GM21515 (cell line): ENCODE results near the gene PTPN6.

Experiments used
- ATAC-seq: cut with Tn5 transposase; IDR thresholded peaks from one replicate; pipeline ENCODE4 v1.9.1; 2021; ENCODE audit not compliant: unreplicated experiment

Gene PTPN6

GRCh38 chr12:6938353-6939190 lies 12.6 kb upstream of the PTPN6 start:
- ATAC-seq: no peak

- ATAC-seq: no peak
Observed at GRCh38 chr12:6939191-6939540, 12.0 kb upstream of the PTPN6 start.

- no peak for ATAC-seq
Observed at GRCh38 chr12:6941267-6941666, 9.9 kb upstream of the PTPN6 start.

- ATAC-seq: no peak
Observed at GRCh38 chr12:6941782-6942181, 9.4 kb upstream of the PTPN6 start.

- no peak for ATAC-seq
Observed at GRCh38 chr12:6942331-6942665, 8.9 kb upstream of the PTPN6 start.

GRCh38 chr12:6943389-6943721 lies 7.8 kb upstream of the PTPN6 start:
- ATAC-seq: peak; percentile 29

GRCh38 chr12:6943722-6944380 lies 7.3 kb upstream of the PTPN6 start, which contains the start of the genes C12orf57 and RNU7-1:
Gene C12orf57, plus strand, starts transcription at chr12:6944022. Its CDS starts 100 bp downstream, at chr12:6944122.
Gene RNU7-1, plus strand, starts transcription at chr12:6943816.
- peak; percentile 34 for ATAC-seq

GRCh38 chr12:6944381-6945186 lies 6.6 kb upstream of the PTPN6 start:
- peak; percentile 39 for ATAC-seq

- ATAC-seq: no peak
Observed at GRCh38 chr12:6945613-6946012, 5.5 kb upstream of the PTPN6 start.

GRCh38 chr12:6946033-6946919 lies 4.9 kb upstream of the PTPN6 start:
- no peak for ATAC-seq

GRCh38 chr12:6946920-6947374 lies 4.2 kb upstream of the PTPN6 start:
- ATAC-seq: no peak

GRCh38 chr12:6947615-6948014 lies 3.5 kb upstream of the PTPN6 start:
- no peak for ATAC-seq

GRCh38 chr12:6948873-6949594 lies 2.1 kb upstream of the PTPN6 start:
- ATAC-seq: no peak

- no peak for ATAC-seq
Observed at GRCh38 chr12:6950401-6950801, 755 bp upstream of the PTPN6 start.

- ATAC-seq: no peak
Observed at GRCh38 chr12:6951551-6952120, 480 bp downstream of the PTPN6 start.

- no peak for ATAC-seq
Observed at GRCh38 chr12:6952121-6952862, 1.1 kb downstream of the PTPN6 start.

- no peak for ATAC-seq
Observed at GRCh38 chr12:6952863-6953441, 1.8 kb downstream of the PTPN6 start.

GRCh38 chr12:6953442-6954315 lies 2.5 kb downstream of the PTPN6 start:
- peak; percentile 36 for ATAC-seq
